Kidney capillary endothelial cell (primary cell): ENCODE data around the gene CYSLTR2.
"Not testable (repeated sequence)": the region's sequence is repeated elsewhere in the genome, so short reads cannot be mapped to it uniquely, and the experiment has no call there.

Source experiments
- DNase-seq: peaks from one replicate; pipeline ENCODE4 v3.0.0-alpha.2; 2018; ENCODE audit warnings: low spot score

Gene CYSLTR2

DNA sequence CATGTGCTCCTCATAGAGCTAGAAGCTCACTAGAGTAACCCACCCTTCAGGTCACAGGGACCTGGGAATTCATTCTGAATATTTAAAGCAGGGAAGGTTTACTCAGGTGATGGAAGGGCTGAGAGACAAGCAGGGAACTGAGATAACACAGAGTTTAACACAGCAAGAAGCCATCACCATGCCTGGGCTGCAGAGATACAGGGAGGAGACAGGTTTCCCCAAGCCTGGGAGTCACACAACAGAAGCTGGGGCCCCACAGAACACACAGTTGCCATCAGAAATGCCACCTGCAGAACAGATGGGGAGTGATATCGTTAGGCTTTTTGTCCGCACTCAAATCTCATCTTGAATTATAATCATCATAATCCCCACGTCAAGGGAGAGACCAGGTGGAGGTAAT, 7.9 kb upstream of the CYSLTR2 start:
- DNase-seq, result no peak

DNA sequence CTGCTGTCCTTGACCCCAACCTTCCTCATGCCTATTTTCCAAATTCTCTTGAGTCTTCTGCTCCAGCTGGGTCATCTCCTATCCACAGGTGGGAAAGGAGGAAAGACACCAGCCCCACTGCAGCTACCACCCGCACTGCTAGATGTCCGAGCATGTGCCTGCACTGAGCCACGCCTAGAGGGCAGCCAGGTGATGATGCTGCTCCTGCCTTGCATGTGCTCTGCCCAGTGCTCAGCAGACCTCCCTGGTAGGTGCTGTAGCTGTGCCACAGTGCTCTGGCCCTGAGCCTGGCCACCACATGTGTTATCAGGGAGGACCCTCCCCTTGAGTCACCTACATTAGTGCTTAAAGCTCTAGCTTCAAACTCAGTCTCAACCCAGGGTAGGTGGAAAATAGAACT, 6.9 kb upstream of the CYSLTR2 start:
- DNase-seq, result no peak

DNA sequence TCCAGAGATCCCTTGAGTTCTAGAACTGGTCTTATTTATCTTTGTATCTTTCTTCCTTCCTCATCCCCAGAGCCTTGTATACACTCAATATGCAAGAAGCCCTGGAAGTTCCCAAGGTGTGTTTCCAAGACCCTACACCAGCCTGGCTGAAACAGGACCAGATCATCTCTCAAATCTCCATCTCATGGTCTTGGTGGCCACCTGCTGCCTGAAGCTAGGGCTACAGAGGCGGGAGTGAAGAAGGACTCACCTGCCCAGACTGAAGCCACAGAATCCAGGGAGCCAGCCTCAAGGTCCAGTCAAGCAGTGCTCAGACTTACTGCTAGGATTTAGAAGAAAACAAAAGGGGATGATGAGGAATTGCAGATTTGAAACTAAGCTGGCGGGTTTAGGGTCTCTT, 6.1 kb upstream of the CYSLTR2 start:
- DNase-seq, result no peak

DNA sequence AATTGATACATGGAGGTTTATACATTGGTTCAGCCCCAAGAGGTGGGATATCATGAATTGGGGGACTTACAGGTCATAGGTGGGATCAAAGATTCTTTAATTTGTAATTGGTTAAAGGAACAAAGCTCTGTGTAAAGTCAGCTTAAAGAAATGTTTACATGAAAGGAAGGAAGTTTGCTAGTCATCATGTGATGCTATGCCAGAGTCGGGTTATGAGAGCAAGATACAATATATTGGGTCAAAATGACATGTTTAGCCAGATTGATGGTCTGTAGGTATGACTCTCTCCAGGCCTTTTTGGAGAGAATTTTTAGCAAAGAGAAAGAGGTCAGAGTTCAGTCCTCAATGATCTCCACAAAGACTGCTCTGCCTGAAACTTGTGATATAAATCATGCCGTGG, 5.3 kb upstream of the CYSLTR2 start:
- DNase-seq, result peak; percentile 32

DNA sequence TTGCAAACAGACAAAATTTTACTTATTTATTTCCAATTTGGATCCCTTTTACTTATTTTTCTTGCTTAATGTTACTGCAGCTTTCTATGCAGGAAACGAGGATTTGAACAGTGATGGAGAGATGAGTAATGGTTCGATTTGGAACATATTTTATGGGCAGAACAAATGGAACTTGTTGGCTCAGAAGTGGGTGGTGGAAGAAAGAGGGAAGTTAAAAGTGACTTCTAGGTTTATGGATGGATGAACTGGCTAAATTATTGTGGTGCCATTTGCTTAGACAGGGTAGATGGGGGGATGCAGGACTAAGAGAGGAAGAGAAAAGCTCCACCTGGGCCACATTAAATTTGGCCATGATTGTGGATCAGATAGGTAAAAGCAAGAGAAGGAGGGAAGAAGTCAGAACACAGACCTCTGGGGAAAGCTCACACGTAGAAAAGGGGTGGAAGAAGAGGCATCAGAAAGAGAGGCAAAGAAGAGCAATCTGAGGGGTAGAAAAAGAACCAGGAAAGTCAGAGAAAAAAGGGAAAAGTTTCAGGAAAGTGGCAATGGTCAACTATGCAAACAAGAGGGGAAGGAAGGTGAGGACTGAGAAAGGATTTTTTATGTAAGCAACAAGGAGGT, 768 bp upstream of the CYSLTR2 start:
- DNase-seq, result no peak

DNA sequence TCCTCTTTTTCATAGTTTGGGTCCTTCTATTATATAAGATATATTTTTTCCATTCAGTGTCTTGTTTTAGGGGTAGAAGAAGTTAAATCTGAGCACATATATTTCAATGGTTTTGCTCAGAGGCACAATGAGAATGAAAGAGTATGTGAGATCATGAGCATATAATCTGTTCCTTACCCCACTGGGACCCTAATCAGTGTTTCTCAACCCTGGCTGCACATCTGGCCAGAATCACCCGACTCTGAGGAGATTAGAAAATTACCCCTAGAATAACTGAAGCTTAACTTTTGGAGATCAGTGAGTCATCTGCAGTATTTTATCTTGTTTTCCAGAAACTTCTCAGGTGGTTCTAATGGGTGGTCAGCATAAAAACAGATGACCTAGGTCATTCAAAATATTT, 782 bp downstream of the CYSLTR2 start:
- DNase-seq, result no peak

DNA sequence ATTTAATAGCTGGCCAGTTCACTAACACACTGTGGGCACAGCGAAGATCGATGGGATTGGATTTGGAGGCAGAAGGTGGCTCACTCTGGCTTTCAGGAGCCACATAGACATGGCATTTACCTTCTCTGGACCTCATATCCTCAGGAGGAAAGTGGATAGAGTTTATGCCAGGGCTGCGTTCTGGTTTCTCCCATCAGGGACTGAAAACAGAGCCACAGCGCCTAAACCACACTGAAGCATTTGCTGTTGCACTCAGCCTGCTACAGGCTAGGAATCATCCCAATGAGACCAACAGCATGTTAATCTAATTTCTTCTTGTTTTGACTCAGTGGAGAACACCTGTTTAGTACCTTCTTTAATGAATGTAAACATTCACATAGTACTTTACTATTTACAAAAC, 1.6 kb downstream of the CYSLTR2 start:
- DNase-seq, result no peak

DNA sequence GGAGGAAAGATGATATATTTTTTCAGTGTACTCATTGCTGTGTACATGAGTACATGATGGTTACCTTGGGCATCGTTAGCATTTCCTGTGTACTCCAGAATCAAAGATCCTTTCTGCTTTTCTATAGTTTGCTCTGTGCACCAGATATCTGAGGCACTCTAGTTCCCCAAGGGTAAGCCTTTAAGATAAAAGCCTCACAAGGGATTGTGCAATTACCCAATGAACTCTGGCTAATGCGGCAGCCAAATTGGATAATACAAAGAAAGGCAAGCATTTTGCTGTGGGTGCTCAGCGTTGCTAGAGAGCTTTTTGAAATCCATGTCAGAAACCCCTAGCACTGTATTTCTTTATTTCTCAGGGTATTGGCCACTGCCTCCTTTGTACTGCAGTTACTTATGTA, 2.9 kb downstream of the CYSLTR2 start:
- no peak for DNase-seq

DNA sequence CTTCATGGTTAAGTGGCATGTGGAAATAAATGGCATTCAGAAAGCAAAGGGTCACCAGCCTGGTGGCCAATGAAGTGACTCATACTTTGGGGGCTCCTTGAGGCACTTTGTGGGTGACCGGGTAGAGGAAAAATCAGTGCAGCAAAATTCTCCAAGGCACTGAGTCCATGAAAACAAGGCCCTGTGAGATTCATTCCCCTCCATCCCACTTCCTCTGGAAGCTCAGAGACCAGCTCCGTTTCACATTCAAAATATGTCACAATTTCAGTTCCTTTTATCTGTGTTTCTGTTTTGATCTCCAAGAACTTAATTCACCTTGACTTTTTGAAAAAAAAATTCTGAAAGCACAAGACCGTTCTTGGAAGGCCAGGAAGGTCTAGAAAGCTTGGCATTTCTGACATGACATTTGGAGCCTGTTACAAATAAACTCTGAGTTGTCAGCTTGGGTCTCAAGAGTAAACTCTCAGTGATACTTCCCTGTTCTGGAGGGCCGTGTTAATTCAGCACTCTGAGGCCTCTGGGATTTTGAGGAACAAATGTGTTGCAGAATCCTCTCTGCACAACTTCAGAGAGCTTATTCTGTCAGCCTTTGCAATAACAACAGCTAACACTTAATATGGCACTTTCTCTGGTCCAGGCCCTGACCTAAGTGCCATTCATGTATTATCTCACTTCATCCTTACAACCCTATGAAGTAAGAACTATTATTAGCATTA, 6.8 kb downstream of the CYSLTR2 start:
- DNase-seq, result no peak

DNA sequence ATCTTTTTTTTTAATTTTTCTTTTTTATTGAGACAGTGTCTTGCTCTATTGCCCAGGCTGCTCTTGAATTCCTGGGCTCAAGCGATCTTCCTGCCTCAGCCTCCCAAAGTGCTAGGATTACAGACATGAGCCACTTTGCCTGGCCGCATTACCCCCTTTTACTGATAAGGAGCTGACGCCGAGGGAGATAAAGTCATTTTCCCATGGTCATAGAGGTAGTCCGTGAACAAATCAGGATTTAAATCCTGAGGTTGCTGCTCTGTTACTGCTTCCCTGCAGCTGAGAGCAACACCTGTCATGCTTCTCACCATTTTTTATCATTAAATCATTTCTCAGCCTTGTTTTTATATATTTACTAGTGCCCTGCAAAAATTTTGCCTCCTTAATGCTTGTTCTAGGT, 7.4 kb downstream of the CYSLTR2 start:
- DNase-seq, result no peak

DNA sequence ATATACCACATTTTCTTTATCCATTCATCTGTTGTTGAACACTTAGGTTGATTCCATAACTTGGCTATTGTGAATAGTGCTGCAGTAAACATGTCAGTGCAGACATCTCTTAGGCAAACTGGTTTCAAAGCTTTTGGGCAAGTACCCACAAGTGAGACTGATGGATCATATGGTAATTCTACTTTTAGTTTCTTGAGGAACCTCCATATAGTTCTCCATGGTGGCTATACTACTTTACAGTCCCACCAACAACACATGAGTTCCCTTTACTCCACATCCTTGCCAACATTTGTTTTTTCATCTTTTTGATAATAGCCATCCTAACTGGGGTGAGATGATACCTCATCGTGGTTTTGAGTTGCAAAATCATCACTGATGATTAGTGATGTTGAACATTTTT, 8.5 kb downstream of the CYSLTR2 start:
- DNase-seq, result no peak

DNA sequence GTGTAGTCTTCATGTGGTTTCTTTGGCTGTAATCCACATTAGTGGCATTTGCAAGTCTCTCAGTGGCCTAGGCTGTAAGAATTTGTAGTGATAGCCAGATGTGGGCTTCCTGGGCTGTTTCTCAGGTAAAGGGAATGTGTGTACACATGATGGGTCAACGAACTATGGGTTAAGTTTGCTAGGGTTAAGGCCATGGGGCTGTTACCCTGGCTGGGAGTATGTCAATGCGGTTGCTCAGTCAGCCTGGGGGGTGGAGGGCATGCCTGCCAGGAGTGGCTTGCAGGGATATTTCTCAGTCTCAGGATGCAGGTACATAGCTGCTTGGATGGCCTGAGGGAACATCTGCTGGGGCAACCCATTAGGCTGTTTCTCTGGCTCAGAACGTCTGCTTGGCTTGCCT, 13.4 kb downstream of the CYSLTR2 start:
- no peak for DNase-seq

DNA sequence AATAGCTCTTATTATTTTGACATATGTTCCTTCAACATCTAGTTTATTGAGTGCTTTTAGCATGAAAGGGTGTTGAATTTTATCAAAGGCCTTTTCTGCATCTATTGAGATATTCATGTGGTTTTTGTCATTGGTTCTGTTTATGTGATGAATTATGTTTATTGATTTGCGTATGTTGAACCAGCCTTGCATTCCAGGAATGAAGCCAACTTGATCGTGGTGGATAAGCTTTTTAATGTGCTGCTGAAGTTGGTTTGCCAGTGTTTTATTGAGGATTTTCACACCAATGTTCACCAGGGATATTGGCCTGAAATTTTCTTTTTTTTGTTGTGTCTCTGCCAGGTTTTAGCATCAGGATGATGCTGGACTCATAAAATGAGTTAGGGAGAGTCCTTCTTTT, 17.7 kb downstream of the CYSLTR2 start:
- DNase-seq, result not testable (repeated sequence)

DNA sequence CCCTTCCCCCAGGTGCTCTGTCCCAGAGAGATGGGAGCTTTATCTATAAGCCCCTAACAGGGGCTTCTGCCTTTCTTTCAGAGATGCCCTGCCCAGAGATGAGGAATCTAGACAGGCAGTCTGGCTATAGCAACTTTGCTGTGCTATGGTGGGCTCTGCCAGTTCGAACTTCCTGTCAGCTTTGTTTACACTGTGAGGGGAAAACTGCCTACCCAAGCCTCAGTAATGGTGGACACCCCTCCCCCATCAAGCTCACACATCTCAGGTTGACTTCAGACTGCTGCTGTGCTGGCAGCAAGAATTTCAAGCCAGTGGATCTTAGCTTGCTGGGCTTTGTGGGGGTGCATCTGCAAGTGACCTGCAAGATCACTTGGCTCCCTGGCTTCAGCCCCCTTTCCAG, 21.5 kb downstream of the CYSLTR2 start:
- no peak for DNase-seq

DNA sequence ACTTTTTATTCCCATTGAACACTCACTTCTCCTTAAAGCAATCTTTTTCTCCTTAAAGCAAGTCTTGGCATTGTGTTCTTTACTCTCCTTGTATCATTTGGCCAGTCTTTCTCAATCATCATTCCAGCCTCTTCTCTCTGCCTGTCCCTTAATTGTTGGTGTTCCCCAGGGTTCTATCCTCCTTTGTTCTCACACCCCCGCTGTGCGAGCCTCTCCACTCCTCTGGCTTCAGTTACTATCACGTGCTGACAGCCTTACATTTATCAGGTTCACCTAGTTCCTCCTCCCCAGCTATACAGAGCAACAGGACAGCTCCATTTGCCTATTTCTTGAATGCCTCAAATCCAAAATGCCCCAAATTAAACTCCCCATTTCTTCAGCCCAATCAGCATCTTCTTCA, 24.6 kb downstream of the CYSLTR2 start:
- DNase-seq, result no peak

DNA sequence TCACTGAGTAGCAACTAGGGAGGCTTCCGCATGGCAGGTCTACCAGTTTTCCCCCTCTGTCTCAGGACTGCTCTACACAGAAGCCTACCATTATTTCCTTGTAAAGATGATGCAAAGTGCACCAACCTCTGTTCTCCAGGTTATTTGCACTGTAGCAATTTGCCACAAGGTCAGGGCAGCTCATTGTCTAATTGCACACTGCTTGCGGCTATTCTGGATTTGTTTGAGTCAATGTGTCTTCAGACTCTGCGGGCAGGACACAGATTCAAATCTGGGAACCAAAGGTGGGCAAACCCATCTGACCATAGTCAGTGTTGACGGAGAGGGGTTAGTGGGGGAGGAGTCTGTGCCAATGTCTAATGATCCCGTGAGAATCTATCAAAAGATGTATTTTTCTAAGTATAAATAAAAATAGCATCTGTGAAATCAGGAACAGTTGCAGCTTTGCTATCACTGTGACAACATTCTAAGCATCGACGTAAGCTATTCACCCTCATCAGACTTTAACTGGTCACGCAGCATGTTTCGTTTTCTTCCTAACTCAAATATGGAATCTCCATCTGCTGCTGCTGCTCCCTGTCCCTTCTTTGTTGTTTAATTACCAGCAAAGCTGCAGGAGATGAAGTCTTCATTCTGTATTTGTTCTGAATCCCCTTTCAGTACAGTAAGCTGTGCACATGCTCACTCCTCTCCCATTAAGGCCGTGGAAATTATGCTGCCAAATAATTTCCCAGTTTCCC, 26.4 kb downstream of the CYSLTR2 start:
- DNase-seq, result no peak

DNA sequence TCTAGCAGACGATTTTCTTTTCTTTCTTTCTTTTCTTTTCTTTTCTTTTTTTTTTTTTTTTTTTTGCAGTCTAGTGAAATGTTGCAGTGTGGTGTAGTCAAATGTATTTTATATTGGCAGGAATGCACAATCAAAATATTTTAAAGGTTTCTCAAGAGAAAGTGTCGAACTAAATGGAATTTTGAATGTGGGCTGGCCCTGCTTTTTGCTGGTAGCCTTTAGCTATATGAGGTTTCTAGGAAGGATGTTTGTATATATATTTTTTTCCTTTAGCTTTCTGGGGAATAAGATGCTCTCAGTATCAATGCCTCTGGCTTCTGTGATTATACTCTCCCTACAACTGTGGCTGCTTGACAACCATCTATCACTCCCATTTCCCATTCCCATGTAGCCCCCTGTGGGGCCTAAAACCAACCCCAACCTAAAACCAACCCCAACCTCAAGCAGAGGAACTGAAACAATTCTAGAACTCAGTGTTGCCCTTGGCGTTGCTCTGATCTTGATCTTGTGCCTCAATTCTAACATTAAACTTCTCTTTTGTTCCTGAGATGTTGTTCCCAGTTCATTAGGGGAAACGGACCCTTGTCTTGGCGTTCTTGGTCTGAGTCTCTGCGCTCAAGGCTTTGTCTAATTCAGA, 27.1 kb downstream of the CYSLTR2 start:
- DNase-seq, result no peak

DNA sequence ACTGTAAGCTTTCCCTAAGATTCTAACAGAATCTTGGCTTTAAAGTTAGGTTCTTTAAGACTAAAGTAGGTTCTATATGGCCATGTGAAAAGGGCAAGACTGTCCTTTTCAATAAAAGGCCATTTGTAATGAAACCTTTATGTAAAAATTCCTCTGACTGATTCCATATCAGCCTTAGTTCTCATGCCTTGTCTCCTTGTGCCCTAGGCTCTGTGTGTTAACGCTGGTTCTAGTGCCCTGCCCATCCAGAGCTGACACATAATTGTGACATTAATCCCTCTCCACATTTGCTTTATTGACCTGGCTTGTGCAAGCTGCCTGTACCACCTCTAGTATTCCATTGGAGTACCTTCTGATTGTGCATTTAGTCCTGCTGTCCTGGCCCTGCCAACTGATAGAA, 28.2 kb downstream of the CYSLTR2 start:
- no peak for DNase-seq

DNA sequence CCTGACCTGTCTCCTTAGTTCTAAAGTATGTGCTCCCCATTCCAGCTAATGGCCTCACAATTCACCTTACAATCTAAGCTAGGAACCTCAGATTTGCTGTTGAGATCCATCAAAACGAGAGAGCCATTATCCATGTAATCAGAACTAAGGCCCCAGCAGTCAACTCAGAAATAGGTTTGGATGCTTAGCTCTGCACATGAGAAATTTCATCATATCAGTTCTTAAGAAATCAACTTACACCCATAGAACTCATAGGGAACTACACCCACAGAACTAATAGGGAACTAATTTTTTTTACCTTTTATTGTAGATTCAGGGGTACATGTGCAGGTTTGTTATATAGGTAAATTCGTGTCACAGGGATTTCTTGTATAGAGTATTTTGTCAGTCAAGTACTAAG, 28.7 kb downstream of the CYSLTR2 start:
- no peak for DNase-seq

DNA sequence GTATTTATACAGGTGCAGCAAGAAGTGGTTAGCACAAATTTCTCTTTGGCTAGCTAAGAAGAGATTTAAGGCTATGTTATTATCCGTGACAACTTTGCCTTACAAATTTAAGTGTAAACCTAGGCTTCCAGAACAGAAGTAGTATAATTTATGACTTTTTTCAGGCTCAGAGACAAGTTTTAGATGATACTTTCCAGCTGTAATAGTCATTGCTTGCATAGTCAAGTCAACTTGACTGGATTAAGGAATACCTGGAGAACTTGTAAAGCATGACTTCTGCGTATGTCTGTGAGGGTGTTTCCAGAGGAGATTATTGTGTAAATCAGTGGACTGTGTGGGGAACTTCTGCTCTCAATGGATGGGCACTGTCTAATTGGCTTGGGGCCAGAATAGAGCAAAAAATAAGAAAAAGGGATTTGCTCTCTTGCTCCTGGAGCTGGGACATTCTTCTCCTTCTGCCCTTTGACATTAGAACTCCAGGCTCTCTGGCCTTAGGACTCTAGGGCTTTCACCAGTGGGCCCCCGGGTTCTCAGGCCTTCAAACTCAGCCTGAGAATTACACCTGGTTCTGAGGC, 33.0 kb downstream of the CYSLTR2 start:
- no peak for DNase-seq

DNA sequence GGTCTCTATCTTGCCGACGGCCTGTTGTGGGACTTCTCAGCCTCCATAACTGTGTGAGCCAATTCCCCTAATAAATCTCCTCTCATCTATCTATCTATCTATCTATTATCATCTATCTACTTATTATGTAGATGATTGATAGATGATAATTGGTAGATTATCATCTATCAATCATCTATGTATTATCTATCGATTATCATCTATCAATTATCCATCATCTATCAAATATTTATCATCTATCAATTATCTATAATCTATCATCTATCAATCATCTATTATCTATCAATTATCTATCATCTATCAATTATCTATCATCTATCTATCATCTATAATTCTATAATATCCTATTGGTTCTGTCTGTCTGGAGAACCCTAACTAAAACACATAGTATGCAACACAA, 33.5 kb downstream of the CYSLTR2 start:
- no peak for DNase-seq

DNA sequence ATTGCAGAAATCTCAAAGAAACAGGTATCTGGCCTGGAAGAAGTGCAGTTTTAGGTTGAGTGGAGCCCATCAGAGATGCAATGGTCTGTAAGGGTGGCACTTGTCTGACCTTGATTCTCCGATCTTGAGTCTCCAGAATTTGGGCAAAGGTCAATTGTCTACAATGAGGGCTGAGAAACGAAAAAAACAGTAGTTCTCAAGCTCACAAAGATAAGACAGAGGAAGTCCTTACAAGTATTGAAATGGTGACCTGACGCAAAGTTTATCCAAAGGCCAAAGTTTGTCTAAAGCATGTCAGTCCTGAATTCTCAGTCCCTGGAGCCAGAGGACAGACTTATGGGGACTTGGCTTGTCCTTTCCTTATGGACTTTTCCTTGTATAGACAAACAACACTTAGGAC, 40.3 kb downstream of the CYSLTR2 start:
- DNase-seq, result no peak

DNA sequence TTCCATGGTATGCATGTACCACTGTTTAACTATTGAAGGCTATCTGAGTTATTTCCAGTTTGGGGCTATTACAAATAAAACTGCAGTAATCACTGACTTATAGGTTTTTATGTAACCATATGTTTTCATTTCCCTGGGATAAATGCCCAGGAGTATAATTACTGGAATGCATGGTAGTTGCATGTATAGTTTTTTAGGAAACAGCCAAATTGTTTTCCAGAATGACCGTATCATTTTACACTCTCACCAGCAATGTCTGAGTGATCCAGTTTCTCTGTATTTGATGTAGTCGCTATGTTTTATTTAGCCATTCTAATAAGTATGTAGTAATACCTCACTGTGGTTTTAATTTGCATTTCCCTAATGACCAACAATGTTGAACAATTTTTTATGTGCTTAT, 42.0 kb downstream of the CYSLTR2 start:
- DNase-seq, result no peak
